Hematopoietic multipotent progenitor cell treated with erythropoietin and hydrocortisone succinate and interleukin-3 and kit ligand, for 17 days (in vitro differentiated cells): ENCODE data around the gene KIF3A.

Experiments used
- DNase-seq: peaks from one replicate; pipeline ENCODE4 v3.0.0-alpha.2; 2015; ENCODE audit warnings: low spot score

The KIF3A gene

GRCh38 chr5:132753135-132753987 lies 16.0 kb upstream of the KIF3A start:
- DNase-seq, result no peak

DNA sequence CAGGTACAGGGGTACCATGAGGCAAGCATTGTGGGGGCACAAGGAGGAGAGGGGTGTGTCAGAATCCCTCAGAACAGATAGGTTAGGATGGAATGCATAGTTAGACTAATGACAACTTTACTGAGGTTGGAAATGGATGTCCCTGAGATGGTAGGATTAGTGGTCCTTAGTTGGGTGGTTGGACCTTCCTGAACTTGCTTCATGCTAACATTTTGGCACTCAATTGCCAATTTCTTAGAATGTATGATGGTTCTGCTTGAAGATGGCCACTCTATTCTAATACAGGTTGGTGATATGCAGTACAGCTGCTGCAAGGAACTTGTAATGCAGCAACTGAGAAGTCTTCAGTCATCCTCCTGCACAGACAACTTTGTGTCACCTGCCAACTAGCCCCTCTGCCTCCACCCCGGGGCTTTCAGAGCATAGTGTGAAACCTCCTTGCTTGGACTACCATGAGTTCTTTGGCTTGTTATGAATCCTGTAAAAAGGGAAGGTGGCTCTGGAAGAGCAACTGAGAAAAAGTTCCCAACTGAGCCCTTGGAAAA lies 15.3 kb upstream of the KIF3A start:
- DNase-seq, result no peak

- DNase-seq, result no peak
These were observed 14.7 kb upstream of the KIF3A start for GRCh38 chr5:132751971-132752580.

DNA sequence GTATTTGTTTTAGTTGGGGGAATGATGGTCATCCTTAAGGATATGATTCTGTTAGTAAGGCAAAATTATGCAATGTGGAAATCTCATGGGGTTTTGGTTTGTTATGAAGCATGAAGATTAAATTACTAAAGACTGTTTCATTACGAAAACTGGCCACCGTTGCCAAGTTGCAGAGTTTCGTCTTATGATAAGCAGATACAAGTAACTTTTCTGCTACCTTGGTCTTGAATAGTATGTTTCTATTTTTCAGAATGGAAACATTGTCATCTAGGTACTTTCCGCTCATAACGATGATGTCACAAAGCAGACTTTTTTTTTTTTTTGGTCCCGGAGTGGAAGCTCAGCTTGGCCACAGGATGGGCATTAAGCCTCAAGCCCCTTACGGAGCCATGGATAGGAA lies 14.1 kb upstream of the KIF3A start:
- no peak for DNase-seq

GRCh38 chr5:132750471-132751230 lies 13.3 kb upstream of the KIF3A start:
- DNase-seq, result no peak

- DNase-seq, result no peak
These were observed 12.2 kb upstream of the KIF3A start for GRCh38 chr5:132749506-132749905.

GRCh38 chr5:132748522-132749000 lies 11.2 kb upstream of the KIF3A start:
- no peak for DNase-seq

GRCh38 chr5:132747616-132748440 lies 10.5 kb upstream of the KIF3A start:
- DNase-seq, result no peak

DNA sequence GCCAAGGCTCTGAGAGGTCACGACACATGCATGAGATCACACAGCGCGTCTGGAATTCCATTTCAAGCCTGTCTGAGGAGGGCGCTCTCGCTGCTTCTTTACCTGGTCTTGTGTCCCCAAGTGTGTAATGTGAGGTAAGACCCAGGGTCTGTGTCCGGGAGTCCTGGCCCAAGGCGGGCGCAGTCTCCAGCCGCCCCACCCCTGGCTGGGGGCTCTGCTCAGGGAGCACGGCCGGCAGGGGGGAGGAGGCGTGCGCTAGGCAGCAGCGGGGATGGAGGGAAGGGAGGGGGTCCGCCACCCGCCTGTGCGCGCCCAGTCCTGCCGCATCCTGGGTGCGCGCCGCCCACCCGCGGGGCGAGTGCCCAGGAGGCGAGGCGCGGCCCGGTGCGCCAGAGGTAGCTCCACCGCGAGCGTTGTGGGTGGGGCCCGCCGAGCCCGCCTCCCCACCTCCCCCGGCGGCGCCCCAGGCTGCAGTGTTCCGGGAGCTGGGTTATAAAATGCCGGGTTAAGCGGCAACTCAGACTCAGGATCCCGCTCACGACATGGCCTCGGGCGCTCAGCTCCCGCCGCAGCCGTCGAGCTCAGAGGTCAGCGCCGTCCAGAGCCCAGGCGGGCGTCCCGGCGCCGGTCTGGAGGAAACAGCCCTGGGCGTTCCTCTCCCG lies 9.7 kb upstream of the KIF3A start, which contains the start of gene CCNI2:
CCNI2 (plus strand) TSS at position 473 of the 662 bp plus-strand sequence; CDS start at position 543, 70 bp downstream.
- no peak for DNase-seq

- DNase-seq, result no peak
These were observed 9.2 kb upstream of the KIF3A start for GRCh38 chr5:132746592-132746953.

GRCh38 chr5:132744659-132745058 lies 7.3 kb upstream of the KIF3A start:
- DNase-seq, result no peak

- no peak for DNase-seq
These were observed 5.3 kb upstream of the KIF3A start for GRCh38 chr5:132742626-132743025.

DNA sequence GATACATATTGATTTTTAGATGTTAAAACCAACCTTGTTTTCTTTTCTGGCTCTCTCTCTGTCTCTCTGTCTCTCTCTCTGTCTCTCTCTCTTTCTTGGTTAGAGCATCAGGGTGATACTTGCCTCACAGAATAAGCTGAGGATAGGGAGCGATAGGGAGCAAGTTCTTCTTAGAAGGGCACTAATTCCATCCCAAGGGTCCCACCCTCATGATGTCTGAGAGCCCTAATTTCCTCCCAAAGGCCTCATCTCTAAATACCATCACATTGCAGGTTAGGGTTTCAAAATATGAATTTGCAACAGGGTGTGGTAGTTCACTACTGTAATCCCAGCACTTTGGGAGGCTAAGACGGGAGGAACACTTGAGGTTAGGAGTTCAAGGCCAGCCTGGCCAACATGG lies 4.8 kb upstream of the KIF3A start:
- DNase-seq, result no peak

GRCh38 chr5:132739232-132739631 lies 1.9 kb upstream of the KIF3A start:
- DNase-seq, result no peak

DNA sequence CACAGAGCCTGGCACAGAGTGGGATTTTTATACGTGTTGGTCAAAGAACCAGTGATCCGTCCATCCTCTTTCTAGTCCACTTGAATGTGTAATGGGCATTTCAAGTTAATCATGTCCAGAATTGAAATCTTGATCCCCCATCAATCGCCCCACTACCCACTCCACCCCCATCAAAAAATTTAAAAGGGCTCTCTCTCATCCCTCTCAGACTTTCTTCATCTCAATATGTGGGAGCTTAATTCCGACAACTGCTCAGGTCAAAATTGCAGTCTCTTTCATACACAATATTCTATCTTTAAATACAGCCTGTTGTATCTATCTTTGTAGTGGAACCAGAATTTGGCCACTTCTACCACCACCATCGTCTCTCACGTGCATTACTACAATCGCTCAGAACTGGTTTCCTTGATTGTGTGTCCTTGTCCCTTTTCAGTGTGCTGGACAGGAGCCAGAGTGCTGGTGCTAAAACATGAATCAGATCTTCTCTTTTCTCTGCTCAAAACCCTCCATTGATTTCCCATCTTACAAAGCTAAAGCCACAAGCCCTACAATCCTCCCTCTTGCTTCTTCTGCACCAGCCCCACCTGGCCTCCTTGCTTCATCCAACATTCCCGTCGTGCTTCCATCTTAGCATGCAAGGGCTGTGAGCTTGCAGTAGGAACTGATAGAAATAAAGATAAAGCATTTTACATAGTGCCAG lies 786 bp upstream of the KIF3A start:
- DNase-seq, result no peak

DNA sequence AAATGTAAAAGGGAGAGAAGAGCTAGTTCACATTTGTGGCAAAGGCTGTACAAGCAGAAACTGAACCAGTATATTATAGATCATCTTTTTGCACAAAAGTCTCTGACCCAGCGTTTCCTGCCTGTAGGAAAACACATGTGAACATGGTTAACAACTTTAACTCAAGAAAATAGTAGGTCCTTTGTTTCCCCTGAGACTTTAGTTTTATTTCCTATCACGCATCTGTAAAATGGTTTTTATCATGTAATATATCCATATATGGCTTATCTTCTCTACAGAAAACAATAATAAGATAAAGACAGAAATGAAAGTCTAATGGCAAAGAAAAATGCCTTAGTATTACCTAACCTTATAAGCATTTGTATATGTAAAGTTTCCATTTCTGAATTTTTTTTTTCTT lies 2.7 kb downstream of the KIF3A start:
- DNase-seq, result no peak

GRCh38 chr5:132733499-132734148 lies 3.7 kb downstream of the KIF3A start:
- no peak for DNase-seq

- DNase-seq, result no peak
These were observed 7.5 kb downstream of the KIF3A start for GRCh38 chr5:132729896-132730295.

DNA sequence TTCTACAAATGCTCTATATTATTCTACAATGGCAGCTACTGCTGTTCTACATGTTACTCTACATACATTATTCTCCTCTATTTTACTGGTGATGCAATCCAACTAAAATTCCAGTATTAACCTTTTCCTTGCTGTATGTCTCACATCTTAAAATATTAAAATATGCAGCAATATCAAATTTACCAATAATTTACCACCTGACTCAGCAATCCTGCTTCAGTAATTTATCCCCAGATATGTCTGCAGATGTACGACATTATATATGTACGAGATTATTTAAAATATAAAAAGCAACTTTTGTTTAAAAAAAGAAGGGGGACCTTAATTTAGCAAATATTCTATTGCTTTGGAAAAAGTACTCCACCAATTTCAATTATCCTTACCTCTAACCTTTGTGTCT lies 11.6 kb downstream of the KIF3A start:
- no peak for DNase-seq
